Measurements from ENCODE around the gene TTC12. TPM values are rescaled to one million over a fixed set of nuclear protein-coding genes. Genes with fewer than 3 reads are reported as not detected.

Gene TTC12
- total and polyA plus RNA-seq, 12 donors: 3.3 to 18.0 (median 7.8) TPM

- H3K4me1 ChIP-seq: peaks cover 0 to 5% (median 0%) of the 10 kb centered on the region in 9 donors
- no peaks in the 10 kb centered on the region for H3K27me3 ChIP-seq
- H3K9me3 ChIP-seq: no peaks in the 10 kb centered on the region
- 69 to 71% methylated on average over 5 of the region's 5 CpGs for WGBS, 2 donors
- DNase-seq (no peak), ATAC-seq (no peak)
- H3K4me3 ChIP-seq: no peak overlapping the region
- no peak overlapping the region for H3K27ac ChIP-seq
- H3K36me3 ChIP-seq: peaks cover 0 to 19% (median 0%) of the 10 kb centered on the region in 9 donors
- TF ChIP-seq CTCF (IDR thresholded peaks at IDR 0.05): no peak
- intact Hi-C loops (cut with DNase I): loop anchor here in 2 of 10 donors (10.0 kb wide), 2 partner anchors 127 to 307 kb away; partner anchors contain the start of gene NCAM1 (in 1 of the 2)
Measured at GRCh38 chr11:113272281-113272680, 42.1 kb upstream of the TTC12 start.

GRCh38 chr11:113272927-113273615, 41.3 kb upstream of the TTC12 start:
- Histone ChIP-seq H3K27me3 (no peaks in the 10 kb centered on the region), H3K9me3 (no peaks in the 10 kb centered on the region), H3K27ac (no peak overlapping the region), H3K4me1 (peaks cover 0 to 5% (median 0%) of the 10 kb centered on the region in 9 donors), H3K4me3 (no peak overlapping the region), H3K36me3 (peaks cover 0 to 19% (median 0%) of the 10 kb centered on the region in 9 donors)
- ATAC-seq: no peak
- DNase-seq: no peak
- intact Hi-C loops (cut with DNase I): loop anchor here in 2 of 10 donors (10.0 kb wide), 2 partner anchors 128 to 308 kb away; partner anchors contain the start of gene NCAM1 (in 1 of the 2)
- no peak for TF ChIP-seq CTCF (IDR thresholded peaks at IDR 0.05)
- 86 to 87% methylated on average over 34 of the region's 34 CpGs for WGBS, 2 donors

GRCh38 chr11:113273720-113274119, 40.7 kb upstream of the TTC12 start:
- no peaks in the 10 kb centered on the region for H3K9me3 ChIP-seq
- H3K4me3 ChIP-seq: no peak overlapping the region
- intact Hi-C loops (cut with DNase I): loop anchor here in 2 of 10 donors (10.0 kb wide), 2 partner anchors 129 to 309 kb away; partner anchors contain the start of gene NCAM1 (in 1 of the 2)
- no peak for ATAC-seq
- peaks cover 0 to 19% (median 0%) of the 10 kb centered on the region in 9 donors for H3K36me3 ChIP-seq
- no peak overlapping the region for H3K27ac ChIP-seq
- DNase-seq: no peak
- no peaks in the 10 kb centered on the region for H3K27me3 ChIP-seq
- H3K4me1 ChIP-seq: peaks cover 0 to 5% (median 0%) of the 10 kb centered on the region in 9 donors
- TF ChIP-seq CTCF (IDR thresholded peaks at IDR 0.05): no peak
- 72 to 81% methylated on average over 10 of the region's 10 CpGs for WGBS, 2 donors

- Histone ChIP-seq H3K36me3 (peaks cover 0 to 19% (median 0%) of the 10 kb centered on the region in 9 donors), H3K27me3 (no peaks in the 10 kb centered on the region), H3K27ac (no peak overlapping the region), H3K4me1 (peaks cover 0 to 5% (median 0%) of the 10 kb centered on the region in 9 donors), H3K9me3 (no peaks in the 10 kb centered on the region), H3K4me3 (no peak overlapping the region)
- 87 to 88% methylated on average over 19 of the region's 19 CpGs for WGBS, 2 donors
- ATAC-seq: peak in 3 of 8 donors; percentile 28 to 48 (median 41)
- peak in 5 of 9 donors; percentile 14 to 35 (median 20) for TF ChIP-seq CTCF (IDR thresholded peaks at IDR 0.05)
- no peak for DNase-seq
- intact Hi-C loops (cut with DNase I): loop anchor here in 3 of 10 donors (5.0 to 10.0 kb wide), 3 partner anchors 130 to 678 kb away; partner anchors contain the start of gene NCAM1 (in 1 of the 3)
Measured at GRCh38 chr11:113274713-113275582, 39.4 kb upstream of the TTC12 start.

Data from heart right ventricle (tissue), 16 donors.